ENCODE measurements around the gene DSG3. TPM values are rescaled to one million over a fixed set of nuclear protein-coding genes. Genes with fewer than 3 reads are reported as not detected.

The DSG3 gene
- total and polyA plus RNA-seq, 2 of the 13 experiments (the other 11 are each of a cell fraction or from before 2014, with no cell fraction given): not detected

DNA sequence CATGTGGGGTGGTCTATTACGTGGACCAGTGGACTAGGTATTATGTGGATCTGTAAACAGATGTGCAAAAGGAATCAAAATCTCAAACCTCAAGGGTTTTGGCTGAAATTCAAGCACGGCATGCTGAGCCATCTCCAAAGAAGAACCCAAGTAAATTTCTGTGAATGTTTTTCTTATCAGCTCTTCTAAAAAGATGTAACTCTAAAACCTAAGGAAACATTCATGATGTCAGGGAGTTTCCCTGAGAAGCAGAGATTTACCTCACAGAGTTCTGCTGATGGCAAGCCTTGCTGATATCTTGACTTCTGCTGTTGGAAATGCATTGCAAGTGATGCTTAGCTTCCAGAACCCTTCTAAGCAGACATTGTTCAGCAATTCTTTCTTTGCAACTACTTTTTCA lies 49.4 kb upstream of the DSG3 start:
- DNase-seq (ENCODE audit: low spot score): no peak
- peaks cover 84% of the 10 kb centered on the region for H3K4me1 ChIP-seq (ENCODE audit: insufficient read depth, low read length)
- H3K9ac ChIP-seq (ENCODE audit: insufficient read depth, low read depth, low read length): no peak overlapping the region
- H3K4me3 ChIP-seq (replicated peaks in 1 of 3; ENCODE audit: insufficient read depth in 1 of 3, low read depth in 2 of 3, low read length in 3 of 3): no peak overlapping the region
- H3K27ac ChIP-seq (ENCODE audit: extremely low read length, insufficient read depth, low read length): peak overlapping the region; percentile 94
- no peak overlapping the region for H3K4me2 ChIP-seq (ENCODE audit: low read depth, low read length)
- no peak for ATAC-seq
- H2AFZ ChIP-seq (ENCODE audit: low read length): no peak overlapping the region
- H3K36me3 ChIP-seq (replicated peaks in 1 of 2; ENCODE audit: control insufficient read depth in 1 of 2, insufficient read depth in 2 of 2, low read length in 2 of 2): no peaks in the 10 kb centered on the region
- no peaks in the 10 kb centered on the region for H3K9me3 ChIP-seq (ENCODE audit: low read length)
- H4K20me1 ChIP-seq (ENCODE audit: insufficient read depth, low read length): no peaks in the 10 kb centered on the region
- POLR2A ChIA-PET: interaction anchor here (1.1 kb wide), 1 partner anchor 165 kb away, joined by 4 read pairs; no protein-coding TSS in a partner anchor
- CTCF ChIA-PET (ENCODE audit: low intra/inter-chr PET ratio, low total read pairs): no interaction called here
- TF ChIP-seq, protein P1, sequence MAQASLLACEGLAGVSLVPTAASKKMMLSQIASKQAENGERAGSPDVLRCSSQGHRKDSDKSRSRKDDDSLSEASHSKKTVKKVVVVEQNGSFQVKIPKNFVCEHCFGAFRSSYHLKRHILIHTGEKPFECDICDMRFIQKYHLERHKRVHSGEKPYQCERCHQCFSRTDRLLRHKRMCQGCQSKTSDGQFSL (CRISPR knock-in tag; IDR thresholded peaks at IDR 0.05): no peak
- TF ChIP-seq MBNL3 (CRISPR knock-in tag; conservative IDR thresholded peaks at IDR 0.05): no peak
- no peak for TF ChIP-seq SNRNP70 (IDR thresholded peaks at IDR 0.05; ENCODE audit: low read depth, low read length)
- no peak for TF ChIP-seq ZNF296 (CRISPR knock-in tag; conservative IDR thresholded peaks at IDR 0.05)
- no peak for TF ChIP-seq SRSF4 (IDR thresholded peaks at IDR 0.05; ENCODE audit: low read depth, low read length, poor library complexity, severe bottlenecking)
- no peaks in the 10 kb centered on the region for H3K27me3 ChIP-seq (ENCODE audit: control insufficient read depth in 1 of 2, insufficient read depth in 2 of 2, low read length in 2 of 2)
- no peak for FAIRE-seq
- no TSS peak for BruUV-seq (replicated peaks)
- intact Hi-C loops (cut with micrococcal nuclease; ENCODE audit: unreplicated experiment): loop anchor here (5.0 kb wide), 2 partner anchors 114 to 191 kb away; no protein-coding TSS in a partner anchor
- 98% methylated on average over 2 of the region's 2 CpGs for WGBS (ENCODE audit: low lambda C conversion rate)
- no peaks in the 10 kb centered on the region for H3K79me2 ChIP-seq (ENCODE audit: insufficient read depth, low read length)
- in situ Hi-C loops (cut with HindIII; ENCODE audit: extremely low pct_ligation_motif_present, low pct_unique_long_range_greater_than_20kb): no loop called here

DNA sequence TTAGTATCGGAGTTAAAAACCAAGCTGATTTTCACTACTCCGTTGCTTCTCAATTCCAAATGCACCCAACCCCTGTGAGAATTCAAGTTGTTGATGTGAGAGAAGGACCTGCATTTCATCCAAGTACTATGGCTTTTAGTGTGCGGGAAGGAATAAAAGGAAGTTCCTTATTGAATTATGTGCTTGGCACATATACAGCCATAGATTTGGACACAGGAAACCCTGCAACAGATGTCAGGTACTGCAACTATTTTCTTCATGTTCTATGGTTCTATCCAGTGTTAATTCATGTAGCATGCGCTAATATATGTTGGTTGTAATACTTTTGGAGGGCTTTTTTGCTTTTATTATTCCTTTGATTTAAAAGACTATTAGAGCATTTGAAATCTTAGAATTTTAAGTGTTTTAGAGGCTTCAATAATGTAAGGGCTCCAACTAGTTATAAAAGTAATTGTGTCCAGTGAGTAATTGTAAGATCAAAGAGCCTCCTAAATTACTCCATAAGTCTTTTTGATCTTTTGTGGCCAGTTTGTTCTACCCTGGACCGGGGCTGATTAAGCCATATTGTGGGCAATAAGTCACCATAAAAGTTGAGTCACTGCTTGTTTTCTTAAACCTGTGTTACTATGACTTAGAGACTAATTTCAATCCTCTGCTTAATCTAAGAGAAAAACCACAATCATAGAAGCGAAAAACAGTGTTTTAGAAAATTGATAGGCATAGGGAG lies 48.1 kb upstream of the DSG3 start:
- peak; percentile 55 for DNase-seq (ENCODE audit: low spot score)
- no peak for TF ChIP-seq ASH2L (IDR thresholded peaks at IDR 0.05; ENCODE audit: insufficient read length, low read depth, low read length)
- TF ChIP-seq ZNF841 (CRISPR knock-in tag; IDR thresholded peaks at IDR 0.05; ENCODE audit: borderline replicate concordance): no peak
- TF ChIP-seq FOSL2 (CRISPR knock-in tag; IDR thresholded peaks at IDR 0.05): 0 out of 2 replicates have a peak, but pooled peaks have one; percentile 27
- TF ChIP-seq NFE2L1 (CRISPR knock-in tag; IDR thresholded peaks at IDR 0.05; ENCODE audit: borderline replicate concordance): no peak
- TF ChIP-seq, protein P2, sequence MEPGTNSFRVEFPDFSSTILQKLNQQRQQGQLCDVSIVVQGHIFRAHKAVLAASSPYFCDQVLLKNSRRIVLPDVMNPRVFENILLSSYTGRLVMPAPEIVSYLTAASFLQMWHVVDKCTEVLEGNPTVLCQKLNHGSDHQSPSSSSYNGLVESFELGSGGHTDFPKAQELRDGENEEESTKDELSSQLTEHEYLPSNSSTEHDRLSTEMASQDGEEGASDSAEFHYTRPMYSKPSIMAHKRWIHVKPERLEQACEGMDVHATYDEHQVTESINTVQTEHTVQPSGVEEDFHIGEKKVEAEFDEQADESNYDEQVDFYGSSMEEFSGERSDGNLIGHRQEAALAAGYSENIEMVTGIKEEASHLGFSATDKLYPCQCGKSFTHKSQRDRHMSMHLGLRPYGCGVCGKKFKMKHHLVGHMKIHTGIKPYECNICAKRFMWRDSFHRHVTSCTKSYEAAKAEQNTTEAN (CRISPR knock-in tag; conservative IDR thresholded peaks at IDR 0.05): no peak
- TF ChIP-seq EP300 (IDR thresholded peaks at IDR 0.05; ENCODE audit: low read depth in 2 of 2, low read length in 2 of 2): peak in 1 of 2 experiments; percentile 79; a peak in 2 of 4 replicates
- no peak for TF ChIP-seq EP300 (CRISPR knock-in tag; IDR thresholded peaks at IDR 0.05; ENCODE audit: borderline replicate concordance)
- TF ChIP-seq, protein P3, sequence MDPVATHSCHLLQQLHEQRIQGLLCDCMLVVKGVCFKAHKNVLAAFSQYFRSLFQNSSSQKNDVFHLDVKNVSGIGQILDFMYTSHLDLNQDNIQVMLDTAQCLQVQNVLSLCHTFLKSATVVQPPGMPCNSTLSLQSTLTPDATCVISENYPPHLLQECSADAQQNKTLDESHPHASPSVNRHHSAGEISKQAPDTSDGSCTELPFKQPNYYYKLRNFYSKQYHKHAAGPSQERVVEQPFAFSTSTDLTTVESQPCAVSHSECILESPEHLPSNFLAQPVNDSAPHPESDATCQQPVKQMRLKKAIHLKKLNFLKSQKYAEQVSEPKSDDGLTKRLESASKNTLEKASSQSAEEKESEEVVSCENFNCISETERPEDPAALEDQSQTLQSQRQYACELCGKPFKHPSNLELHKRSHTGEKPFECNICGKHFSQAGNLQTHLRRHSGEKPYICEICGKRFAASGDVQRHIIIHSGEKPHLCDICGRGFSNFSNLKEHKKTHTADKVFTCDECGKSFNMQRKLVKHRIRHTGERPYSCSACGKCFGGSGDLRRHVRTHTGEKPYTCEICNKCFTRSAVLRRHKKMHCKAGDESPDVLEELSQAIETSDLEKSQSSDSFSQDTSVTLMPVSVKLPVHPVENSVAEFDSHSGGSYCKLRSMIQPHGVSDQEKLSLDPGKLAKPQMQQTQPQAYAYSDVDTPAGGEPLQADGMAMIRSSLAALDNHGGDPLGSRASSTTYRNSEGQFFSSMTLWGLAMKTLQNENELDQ (CRISPR knock-in tag; IDR thresholded peaks at IDR 0.05; ENCODE audit: borderline replicate concordance): no peak

More for the DNA sequence above, 48.1 kb upstream of the DSG3 start:
- Histone ChIP-seq H3K27me3 (ENCODE audit: control insufficient read depth in 1 of 2, insufficient read depth in 2 of 2, low read length in 2 of 2) (no peaks in the 10 kb centered on the region), H3K27ac (ENCODE audit: extremely low read length, insufficient read depth, low read length) (peak overlapping the region; percentile 93), H3K9ac (ENCODE audit: insufficient read depth, low read depth, low read length) (no peak overlapping the region; the same call in 1 of the 2 replicates), H3K9me3 (ENCODE audit: low read length) (no peaks in the 10 kb centered on the region), H3K4me3 (replicated peaks in 1 of 3; ENCODE audit: insufficient read depth in 1 of 3, low read depth in 2 of 3, low read length in 3 of 3) (no peak overlapping the region), H3K4me1 (ENCODE audit: insufficient read depth, low read length) (peaks cover 92% of the 10 kb centered on the region), H2AFZ (ENCODE audit: low read length) (peak overlapping the region; percentile 12), H3K4me2 (ENCODE audit: low read depth, low read length) (no peak overlapping the region), H4K20me1 (ENCODE audit: insufficient read depth, low read length) (no peaks in the 10 kb centered on the region), H3K36me3 (replicated peaks in 1 of 2; ENCODE audit: control insufficient read depth in 1 of 2, insufficient read depth in 2 of 2, low read length in 2 of 2) (no peaks in the 10 kb centered on the region), H3K79me2 (ENCODE audit: insufficient read depth, low read length) (no peaks in the 10 kb centered on the region)
- POLR2A ChIA-PET: interaction anchor here (1.1 kb wide), 1 partner anchor 166 kb away, joined by 4 read pairs; no protein-coding TSS in a partner anchor
- intact Hi-C loops (cut with micrococcal nuclease; ENCODE audit: unreplicated experiment): loop anchor here (2.0 to 5.0 kb wide), 4 partner anchors 113 to 299 kb away; no protein-coding TSS in a partner anchor
- CTCF ChIA-PET (ENCODE audit: low intra/inter-chr PET ratio, low total read pairs): no interaction called here
- BruUV-seq (replicated peaks): no TSS peak
- ATAC-seq (no peak), FAIRE-seq (no peak)
- 78% methylated on average over 6 of the region's 6 CpGs for WGBS (ENCODE audit: low lambda C conversion rate)
- in situ Hi-C loops (cut with HindIII; ENCODE audit: extremely low pct_ligation_motif_present, low pct_unique_long_range_greater_than_20kb): no loop called here
